Stimulated activated CD4-positive, alpha-beta T cell treated with anti-CD3 and anti-CD28 coated beads, TNF-alpha, amount 100 ng/mL, for 24 hours (primary cell): ENCODE measurements around the gene SNX27.
A peak's percentile ranks its signal among the peaks of the same experiment; 100 is the strongest.
"Not testable (repeated sequence)": the region's sequence is repeated elsewhere in the genome, so short reads cannot be mapped to it uniquely, and the experiment has no call there.

Experiments used
- DNase-seq, 3 experiments: peaks; one replicate each; pipeline ENCODE4 v3.0.0-alpha.2; 2020; ENCODE audit warnings: low read depth in 3 of 3

The SNX27 gene

DNA sequence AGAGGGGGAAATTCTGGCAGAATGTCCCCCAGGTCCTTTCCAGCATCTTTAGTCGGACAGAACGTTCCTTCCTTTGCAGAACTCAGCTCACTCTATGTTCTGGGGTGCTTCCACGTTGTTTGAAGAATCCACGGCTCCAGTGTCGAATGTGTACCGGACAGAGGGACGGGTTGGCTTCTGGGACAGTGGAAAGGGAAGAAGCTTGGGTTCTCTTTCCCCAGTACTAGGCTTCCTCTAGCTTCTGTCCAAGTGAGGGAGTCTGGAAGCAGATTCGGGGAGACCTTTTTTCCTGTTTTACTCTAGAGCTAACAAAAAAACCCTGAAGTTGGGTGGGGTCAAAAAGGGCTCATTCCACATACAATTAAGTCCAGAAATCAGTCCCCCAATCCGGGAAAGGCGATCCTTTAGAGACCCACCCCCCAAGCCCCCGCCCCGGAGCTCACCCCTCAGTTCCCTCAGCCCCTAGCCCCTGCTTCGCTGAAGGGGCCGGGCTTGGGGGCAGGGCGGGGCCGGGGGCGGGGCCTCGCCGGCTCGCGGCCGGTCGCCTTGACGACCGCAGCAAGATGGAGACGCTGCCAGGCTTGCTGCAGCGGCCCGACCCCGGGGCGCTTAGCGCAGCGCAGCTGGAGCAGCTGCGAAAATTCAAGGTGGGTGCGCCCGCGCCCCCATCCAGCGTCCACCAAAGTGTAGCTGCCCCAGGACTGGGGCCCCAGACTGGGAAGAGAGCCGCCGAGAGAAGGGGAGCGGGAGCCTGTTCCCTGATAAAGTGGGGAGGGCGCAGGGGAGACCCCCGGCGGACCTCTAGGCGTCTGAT, 109.3 kb downstream of the SNX27 start, which contains the start of gene RIIAD1:
Gene RIIAD1, plus strand, starts transcription at position 549 of the 814 bp plus-strand sequence. Its CDS starts 15 bp downstream, at position 564.
- DNase-seq, result peak in 2 of 3 experiments; percentile 15 to 37

DNA sequence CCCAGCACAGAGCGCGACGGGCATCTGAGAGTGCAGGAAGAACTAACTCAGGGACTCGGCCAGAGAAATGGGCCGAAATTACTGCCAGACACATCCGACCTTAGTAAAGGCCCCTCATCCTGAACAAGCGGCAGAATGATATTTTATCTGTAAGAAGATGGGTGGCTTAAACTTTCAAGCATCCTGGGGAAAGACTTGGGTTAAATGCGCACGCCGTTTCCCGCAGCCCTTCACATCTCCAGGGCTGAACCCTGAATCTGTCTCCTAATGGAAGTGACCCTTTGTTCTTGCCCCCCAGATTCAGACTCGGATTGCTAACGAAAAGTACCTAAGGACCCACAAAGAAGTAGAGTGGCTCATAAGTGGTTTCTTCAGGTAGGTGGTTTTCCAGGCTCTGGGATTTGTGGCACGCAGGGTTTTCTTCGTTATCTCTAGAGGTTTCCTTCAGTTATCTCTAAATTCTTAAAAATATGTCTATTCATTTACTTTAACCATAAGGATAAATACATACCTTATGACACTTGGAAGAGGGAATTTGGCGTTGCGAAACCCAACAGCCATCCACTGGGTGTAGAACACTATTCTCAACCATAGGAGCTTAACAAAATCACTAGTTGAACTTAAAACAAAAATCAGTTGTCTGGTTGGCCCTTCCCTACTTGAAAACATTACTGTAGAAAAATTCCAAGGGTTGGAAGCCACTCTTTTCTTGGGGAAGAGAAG, 110.1 kb downstream of the SNX27 start:
- DNase-seq, result no peak

DNA sequence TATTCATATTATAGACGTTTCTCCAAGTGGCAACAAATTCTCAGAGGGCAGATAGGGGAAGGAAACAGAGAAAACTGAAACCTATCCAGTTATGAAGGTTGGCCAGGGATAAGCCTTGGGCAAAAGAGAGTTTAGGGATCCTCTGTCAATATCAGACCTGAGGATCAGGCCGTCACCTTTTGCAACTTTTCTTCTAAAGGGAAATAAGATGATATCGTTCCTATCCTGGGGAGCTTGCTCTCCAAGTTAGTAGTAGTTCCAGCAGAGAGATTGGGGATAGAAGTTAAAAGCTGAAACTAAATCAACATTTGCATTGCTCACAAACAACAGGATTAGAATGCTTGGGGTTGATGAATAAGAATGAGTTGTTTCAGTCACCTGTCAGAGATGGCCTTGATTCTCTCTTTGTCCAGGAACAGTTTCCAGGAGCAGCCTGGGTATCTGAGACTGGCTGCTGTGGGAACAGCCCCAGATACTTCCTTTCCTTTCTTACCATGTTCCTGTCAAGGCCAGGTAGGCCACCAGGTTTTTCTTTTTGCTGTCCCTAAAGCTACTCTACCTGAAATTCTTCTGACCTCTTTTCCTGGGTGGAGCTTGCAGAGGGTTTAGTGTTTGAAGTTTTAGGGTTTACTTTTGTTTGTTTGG, 112.0 kb downstream of the SNX27 start:
- DNase-seq, result no peak

DNA sequence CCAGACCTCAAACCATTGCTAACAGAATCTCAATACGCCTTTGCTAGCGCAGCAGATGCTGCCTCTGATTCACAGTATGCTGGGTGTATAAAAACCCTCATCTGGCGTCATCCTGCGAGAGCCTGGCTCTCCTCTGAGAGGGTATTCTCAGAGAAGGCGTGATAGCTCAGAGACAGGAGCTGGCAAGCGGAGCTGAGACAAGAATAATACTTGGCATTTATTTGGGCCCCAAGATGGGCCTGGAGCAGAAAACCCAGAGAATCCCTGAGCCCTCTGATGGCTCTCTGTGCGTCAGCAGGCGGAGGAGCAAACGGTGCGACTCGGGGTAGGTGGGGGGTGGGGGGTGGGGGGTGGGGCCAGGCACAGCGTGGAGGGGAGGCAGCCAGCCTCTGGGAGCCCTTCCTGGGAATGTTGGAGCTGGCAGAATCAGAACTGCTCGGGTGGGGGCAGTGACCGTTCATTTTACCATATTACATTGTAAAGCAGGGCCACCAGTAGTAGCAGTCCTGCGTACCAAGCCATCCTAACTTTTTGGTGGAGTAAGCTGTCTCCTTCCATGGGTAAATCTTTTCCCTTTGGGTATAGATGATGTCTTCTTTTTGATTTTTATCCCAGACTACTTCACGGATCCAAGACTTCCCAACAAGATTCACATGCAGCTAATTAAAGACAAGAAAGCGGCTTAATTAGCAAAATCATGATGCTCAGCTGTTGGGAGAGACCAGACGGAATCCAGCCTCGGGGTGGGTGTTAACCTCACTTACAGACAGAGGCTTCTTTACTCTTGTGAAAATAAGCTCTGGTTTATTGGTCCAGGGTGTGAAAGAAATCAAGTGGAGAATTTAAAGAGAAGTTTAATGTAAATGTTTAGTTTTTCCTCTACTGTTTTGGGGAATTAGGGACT, 116.6 kb downstream of the SNX27 start:
- DNase-seq, result no peak

DNA sequence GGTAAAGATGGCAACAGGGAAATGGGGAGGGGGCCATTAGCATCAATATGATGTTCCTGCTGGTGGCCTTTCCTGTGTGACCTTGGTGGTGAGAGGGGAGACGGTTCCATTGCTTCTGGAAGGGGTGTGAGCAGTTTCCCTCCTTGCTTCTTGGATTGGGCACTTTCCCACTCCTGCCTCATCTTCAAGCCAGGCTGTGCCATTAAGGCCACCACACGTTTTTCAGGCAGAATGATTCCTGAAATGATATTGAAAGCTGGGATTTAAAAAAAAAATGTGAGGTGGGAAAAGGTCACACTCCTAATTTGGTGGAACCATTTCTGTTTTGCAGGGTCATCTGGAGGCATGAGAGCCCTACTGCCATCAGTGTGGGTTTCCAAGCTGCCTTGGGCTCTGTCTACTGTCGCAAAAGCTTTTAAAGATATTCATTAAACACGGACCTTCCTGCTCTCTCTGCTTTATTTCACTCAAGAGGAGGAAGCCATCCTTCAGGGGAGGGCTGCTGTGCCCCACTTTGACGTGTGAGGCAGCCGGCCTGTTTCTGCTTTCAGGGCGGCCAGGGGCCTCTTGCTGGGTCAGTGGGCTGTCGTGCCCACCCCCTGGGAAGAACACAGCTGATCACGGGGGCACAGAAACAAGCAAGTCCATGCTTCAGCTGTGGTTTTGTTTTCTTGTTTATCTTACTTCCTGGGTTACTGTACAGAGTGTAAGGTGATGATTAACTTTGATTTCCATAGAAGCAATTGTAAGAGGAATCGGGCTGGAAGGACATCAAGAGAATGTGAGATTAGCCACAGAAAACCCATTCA, 117.5 kb downstream of the SNX27 start:
- DNase-seq, result no peak

DNA sequence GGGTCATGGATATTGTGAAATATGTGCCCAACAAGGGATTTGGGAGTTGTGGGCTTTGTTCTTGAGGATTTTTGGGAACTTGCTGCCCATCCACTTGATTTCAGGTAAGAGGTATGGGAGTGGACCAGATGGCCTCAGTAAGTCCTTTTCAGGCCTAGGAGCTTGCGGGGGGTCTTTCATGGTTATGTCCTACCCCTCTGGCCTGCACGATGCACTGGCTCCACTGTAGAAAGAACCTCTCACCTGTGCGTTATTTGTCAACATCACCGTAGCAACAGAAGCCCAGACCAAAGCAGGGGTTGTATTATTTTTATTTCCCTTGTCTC, 118.1 kb downstream of the SNX27 start:
- DNase-seq, result no peak

DNA sequence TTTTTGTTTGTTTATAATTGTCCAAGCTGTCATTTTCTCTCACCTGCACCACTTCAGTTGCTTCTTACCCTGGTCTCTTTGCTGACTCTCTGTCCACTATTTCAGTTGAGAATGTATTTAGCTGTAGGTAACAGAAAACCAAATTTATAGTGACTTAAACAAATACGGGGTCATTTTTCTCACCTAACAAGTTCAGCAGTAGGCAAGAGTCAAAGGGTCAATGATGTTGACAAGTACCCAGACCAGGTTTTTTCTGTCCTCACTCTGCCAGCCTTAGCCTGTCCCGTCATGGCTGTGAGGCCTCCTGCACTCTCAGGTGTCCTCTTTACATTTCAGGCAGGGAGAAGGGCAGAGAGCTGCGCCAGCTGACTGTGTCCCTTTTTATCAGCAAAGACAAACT, 121.3 kb downstream of the SNX27 start:
- DNase-seq, result no peak

DNA sequence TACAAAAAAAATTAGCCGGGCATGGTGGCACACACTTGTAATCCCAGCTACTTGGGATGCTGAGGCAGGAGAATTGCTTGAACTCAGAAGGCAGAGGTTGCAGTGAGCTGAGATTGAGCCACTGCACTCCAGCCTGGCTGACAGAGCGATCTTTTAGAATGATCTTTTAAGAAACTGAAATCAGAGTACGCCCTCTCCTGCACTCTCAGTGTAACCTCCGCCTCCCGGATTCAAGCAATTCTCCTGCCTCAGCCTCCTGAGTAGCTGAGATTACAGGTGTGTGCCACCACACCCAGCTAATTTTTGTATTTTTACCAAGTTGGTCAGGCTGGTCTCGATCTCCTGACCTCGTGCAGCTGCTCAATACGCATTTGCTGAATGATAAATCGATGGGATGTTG, 122.1 kb downstream of the SNX27 start:
- not testable (repeated sequence) for DNase-seq

DNA sequence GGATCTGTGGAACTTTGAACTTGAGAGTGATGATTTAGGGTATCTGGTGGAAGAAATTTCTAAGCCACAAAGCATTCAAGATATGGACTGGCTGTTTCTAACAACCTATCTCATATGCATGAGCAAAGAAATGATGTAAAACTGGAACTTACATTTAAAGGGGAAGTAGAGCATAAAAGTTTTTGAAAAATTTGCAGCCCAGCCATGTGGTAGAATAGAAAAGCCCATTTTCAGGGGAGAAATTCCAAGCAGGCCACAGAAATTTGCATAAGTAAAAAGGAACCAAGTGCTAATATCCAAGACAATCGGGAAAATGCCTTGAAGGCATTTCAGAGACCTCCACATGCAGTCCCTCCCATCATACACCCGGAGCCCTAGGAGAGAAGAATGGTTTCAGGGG, 125.2 kb downstream of the SNX27 start:
- no peak for DNase-seq

DNA sequence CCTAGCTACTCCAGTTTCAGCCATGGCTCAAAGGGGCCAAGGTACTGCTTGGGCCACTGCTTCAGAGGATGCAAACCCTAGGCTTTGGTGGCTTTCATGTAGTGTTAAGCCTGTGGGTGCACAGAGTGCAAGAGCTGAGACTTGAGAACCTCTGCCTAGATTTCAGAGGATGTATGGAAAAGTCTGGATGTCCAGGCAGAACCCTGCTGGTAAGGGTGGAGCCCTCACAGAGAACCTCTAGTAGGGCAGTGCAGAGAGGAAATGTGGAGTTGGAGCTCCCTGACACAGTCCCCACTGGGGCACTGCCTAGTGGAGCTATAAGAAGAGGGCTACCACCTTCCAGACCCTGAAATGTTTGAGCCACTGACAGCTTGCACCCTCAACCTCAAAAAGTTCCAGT, 125.6 kb downstream of the SNX27 start:
- DNase-seq, result no peak

DNA sequence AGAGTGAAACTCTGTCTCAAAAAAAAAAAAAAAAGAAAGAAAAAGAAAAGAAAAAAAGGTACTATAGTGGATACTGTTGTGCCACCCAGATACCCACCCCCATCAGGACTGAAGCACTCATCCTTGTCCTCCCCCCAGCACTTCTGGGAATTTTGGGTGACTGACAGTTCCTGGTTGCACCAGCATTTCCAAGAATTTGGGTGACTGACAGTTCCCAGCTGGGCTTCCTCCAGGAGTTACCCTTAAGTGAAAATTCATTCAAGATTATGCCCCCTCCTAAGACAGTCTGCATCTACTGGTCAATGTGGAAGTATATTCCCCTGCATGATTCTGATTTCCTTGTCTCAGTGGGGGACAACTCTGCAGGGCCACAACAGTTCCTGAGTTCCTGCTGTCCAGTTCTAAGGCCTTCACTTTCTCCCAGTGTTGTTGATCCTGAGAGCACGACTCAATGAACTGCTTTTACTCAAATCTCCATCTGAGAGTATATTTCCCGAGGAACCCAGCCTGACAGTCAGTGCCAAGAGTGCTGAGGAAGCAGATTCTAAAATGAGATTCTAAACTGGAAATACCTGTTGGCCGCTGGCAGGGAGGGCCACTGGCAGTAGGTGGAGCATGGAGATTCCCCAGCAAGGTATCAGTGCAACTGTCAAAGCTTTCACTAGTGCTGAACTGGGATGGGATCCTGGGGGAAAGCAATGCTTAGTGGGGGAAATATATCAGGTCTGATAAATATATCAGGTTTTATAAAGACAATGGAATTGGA, 127.9 kb downstream of the SNX27 start:
- no peak for DNase-seq

DNA sequence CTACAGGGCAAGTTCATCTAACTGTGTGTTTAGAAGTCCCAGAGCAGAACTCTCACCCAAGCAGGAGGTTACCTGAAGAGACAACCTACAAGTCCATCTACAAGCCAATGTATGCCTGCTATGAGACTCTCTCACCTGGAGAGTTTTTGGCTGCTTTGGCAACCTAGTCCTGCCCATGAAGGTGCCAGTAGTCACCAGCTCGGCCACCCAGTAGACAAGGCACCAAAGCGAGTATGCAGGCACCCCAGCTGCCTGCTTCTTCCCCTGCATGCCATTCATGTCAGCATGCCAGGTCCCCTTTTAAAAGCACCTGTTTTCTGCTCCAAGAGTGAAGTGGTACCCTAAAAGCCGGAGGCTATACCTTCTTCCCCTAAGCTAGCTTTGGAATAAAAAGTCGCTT, 129.7 kb downstream of the SNX27 start:
- DNase-seq, result no peak
